ENCODE measurements around the gene KRT78.
A peak's percentile ranks its signal among the peaks of the same experiment; 100 is the strongest.

The KRT78 gene

GRCh38 chr12:52822771-52823510 is 25.9 kb downstream of the KRT78 start:
- DNase-seq = no peak

DNA sequence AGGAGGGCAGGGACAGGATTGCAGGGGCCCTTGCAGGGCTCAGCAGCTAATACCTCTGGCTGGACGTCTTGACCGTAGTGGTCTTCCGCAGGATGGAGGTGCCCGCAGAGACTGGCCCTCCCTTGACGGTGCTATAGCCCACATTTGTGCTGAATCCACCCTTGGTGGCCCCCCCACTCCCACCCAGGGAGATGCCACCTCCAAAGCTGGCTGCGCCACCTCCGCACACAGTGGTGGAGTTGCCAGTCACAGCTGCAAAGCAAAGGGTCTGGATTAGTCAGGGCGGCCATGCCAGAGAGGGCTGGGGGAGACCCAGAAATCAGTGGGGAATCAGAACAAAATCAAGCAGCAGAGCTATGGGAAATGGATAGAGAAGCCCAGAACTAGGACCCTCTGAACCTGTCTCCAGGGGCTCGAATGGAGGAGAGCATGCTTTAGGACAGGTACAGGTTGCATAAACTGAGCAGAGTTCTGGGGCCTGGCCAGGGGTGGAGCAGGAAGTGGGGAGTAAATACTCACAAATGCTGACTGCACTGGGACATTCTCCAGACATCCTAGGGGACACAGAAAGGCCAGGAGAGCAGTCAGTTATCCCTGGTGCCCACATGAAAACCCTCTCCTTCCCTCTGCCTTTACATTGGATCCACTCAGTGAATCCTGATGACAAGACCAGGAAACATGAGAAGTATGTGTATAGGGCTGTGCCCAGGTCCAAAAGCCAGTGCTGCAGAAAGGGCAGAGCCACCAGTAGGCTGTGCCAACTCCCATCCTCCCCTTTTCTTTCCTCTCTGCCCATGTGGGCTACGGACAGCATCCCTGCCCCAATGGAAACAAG is 26.8 kb downstream of the KRT78 start:
- DNase-seq = no peak

DNA sequence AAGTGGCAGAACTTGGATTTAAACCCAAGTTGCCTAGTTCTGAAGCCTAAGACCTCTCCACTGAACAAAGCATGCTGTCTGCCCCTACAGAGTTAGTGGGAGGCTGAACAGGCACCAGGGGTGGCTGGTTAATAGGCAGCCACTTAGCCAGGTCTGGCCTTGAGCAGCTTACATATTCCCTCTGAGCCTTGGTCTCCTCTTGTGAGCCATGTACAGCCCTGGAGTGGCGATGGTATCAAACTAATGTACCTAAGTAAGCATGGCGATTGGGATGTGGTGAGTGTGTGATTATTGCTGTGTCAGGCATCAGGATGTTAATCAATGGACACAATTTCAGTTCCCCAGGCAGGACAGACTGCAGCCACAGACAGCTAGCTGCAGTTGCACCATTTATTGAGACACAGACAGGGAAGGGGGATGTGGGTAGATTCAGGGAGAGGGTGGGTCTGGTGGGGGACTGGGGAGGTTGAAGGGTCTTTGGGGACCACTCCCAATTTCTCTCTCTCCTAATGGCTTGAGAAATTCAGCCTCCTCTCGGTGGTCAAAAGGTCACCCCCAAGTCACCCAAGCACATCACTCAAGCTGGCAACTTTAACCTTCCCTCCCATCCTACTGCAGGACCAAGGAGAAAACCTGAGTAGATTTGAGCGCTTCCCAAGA is 27.6 kb downstream of the KRT78 start:
- no peak for DNase-seq

GRCh38 chr12:52820521-52820920 is 28.3 kb downstream of the KRT78 start:
- DNase-seq = no peak

- DNase-seq = no peak
Measured at GRCh38 chr12:52819731-52820510, 28.9 kb downstream of the KRT78 start.

GRCh38 chr12:52818887-52819420 is 29.8 kb downstream of the KRT78 start:
- DNase-seq = no peak

- DNase-seq = no peak
Measured at GRCh38 chr12:52818388-52818787, 30.4 kb downstream of the KRT78 start.

- DNase-seq = no peak
Measured at GRCh38 chr12:52817699-52818238, 31.0 kb downstream of the KRT78 start.

GRCh38 chr12:52817003-52817698 is 31.6 kb downstream of the KRT78 start:
- DNase-seq = no peak

- no peak for DNase-seq
Measured at GRCh38 chr12:52815676-52816588, 32.9 kb downstream of the KRT78 start.

DNA sequence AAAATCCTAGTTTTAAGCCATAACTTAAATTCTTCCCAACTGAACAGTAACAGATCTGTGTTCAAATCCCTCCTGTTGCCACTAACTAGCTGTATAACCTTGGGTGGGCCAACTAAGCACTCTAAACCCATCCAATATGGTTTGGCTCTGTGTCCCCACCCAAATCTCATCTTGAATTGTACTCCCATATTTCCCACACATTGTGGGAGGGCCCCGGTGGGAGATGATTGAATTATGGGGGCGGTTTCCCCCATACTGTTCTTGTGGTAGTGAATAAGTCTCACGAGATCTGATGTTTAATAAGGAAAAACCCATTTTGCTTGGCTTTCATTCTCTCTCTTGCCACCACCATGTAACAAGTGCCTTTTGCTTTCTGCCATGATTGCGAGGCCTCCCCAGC is 33.6 kb downstream of the KRT78 start:
- no peak for DNase-seq

- no peak for DNase-seq
Measured at GRCh38 chr12:52814710-52815155, 34.1 kb downstream of the KRT78 start.

DNA sequence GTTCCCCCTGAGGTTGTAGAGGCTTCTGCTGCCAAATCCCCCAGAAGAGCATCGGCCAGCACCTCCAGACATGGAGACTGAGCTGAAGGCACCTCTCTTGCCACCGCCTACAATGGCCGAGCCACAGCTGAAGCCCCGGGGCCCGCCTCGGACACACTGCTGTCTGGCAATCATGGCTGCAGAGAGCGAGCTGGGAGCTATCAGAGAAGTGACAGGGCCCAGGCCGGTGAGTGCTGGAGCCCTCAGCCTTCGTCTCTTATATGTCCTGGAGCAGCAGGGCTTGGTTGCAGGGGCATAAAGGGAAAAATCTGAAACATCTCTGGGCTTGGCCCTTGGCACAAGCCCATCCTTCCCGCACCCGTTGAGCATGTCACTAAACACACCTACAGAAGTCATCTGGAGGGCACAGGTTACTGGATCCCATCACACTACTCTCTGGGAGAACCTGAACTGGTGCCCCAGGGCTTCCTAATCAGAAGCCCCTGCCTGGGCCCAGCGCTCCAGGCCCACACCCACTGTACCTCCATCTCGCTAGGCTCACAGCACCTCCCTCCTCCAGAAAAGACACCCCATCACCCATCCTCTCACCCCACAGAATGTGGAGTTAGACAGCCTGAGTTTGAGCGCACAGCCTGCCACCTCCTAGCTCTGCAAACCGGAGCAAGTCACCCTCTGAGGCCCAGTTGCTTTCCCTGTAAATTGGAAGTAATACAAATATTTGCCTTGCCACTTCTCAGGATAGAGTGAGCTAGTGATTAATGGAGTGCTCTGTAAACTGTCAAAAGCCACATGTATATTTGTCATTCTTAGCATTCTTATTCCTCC is 34.7 kb downstream of the KRT78 start, which contains the start of gene KRT4:
Gene KRT4, minus strand, starts transcription at position 232 of the 825 bp plus-strand sequence. Its CDS starts 58 bp downstream, at position 174.
- peak; percentile 20 for DNase-seq

DNA sequence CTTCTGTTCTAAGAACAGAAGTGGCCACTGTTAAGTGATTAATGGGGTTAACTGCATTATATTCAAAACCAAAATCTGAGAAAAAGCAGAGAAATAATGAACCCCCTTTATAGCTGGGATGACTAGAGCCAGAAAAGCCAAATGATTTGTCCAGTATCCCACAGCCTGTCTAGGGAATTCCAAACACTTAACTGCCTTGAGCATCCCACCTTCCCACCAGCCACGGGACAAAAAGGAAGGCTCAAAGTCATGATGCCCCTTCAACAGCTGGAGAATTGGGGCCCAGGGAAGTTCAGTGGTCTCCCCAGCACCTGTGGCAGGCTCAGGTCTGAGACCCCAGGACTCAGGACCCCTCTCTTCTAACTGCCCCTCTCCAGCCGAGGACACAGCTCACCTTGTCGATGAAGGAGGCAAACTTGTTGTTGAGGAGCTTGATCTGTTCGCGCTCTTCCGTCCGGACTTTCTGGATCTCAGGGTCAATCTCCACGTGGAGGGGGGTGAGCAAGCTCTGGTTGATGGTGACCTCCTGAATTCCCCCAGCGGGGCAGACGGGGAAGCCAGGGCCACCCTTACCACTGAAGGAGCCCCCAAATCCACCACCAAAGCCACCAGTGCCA is 35.5 kb downstream of the KRT78 start:
- DNase-seq = no peak

DNA sequence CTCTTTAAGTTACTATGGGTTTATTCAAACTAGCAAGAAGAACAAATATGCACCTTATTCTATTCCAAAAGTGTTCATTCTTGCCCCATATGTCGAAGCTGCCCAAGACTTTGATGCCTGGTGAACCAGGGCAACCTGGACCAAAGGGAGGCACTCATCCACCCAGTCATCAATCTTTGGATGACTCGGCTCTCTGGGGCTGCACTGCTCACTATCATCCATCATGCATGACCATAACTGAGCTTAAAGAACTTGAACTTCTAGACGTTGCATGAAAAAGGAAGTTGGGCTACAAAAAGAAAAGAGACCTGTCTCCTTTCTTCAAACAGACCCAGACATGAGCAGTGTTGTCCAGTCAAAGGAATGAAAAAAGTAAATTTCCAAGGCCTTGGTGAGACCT is 36.0 kb downstream of the KRT78 start:
- no peak for DNase-seq

DNA sequence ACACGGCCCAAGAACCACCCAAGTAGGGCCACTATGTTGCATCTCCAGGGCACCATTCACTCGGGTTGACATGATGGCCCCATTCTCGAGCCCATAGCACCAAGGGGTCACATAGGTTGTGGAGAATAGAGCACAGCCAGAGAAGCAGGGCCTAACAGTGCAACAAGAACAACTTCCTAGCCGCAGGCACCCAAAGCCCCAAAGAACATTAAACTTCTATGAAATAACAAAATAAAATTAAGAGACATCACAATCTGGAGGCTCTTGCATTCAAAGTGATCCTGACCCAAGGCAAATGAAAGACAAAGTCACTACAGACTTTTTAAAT is 36.8 kb downstream of the KRT78 start:
- DNase-seq = no peak

DNA sequence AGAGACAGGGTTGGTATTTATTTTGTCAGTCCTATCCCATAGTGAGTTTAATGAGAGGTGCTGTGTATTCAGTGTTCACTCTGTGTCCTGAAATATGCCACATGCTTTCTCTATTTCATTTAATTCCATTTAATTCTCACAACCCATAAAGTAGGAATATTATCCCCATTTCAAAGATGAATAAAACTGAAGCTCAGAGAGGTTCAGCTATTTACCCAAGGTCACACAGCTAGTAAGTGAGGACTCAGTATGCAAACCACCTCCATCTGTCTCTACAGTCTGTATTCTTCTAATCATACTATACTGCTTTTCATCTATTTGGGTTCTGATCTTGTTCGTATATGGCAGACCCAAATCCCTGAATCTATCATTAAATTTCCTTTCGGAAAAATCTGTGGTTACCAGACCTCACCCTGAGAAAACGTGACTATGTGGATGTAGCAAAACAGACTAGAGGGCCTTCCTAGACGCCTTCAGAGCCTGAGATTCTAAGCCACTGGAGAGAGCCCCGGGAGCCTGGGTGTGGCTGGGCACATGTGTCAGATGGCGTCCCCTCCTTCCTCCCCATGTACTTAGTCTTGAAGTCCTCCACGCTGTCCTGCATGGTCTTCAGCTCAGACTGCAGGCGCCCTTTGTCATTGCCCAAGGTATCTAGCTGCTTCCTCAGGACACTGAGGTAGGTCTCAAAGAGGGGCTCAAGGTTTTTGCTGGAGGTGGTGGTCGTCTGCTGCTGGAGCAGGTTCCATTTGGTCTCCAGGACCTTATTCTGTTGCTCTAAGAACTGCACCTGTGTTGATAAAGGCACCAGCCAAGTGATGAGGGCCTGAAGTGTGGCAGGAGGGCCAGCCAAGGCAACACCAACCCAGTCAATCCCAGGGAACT is 37.4 kb downstream of the KRT78 start:
- no peak for DNase-seq

- no peak for DNase-seq
Measured at GRCh38 chr12:52810554-52810953, 38.2 kb downstream of the KRT78 start.
